ENCODE data around the gene AFF3.

- TF ChIP-seq, protein P1, sequence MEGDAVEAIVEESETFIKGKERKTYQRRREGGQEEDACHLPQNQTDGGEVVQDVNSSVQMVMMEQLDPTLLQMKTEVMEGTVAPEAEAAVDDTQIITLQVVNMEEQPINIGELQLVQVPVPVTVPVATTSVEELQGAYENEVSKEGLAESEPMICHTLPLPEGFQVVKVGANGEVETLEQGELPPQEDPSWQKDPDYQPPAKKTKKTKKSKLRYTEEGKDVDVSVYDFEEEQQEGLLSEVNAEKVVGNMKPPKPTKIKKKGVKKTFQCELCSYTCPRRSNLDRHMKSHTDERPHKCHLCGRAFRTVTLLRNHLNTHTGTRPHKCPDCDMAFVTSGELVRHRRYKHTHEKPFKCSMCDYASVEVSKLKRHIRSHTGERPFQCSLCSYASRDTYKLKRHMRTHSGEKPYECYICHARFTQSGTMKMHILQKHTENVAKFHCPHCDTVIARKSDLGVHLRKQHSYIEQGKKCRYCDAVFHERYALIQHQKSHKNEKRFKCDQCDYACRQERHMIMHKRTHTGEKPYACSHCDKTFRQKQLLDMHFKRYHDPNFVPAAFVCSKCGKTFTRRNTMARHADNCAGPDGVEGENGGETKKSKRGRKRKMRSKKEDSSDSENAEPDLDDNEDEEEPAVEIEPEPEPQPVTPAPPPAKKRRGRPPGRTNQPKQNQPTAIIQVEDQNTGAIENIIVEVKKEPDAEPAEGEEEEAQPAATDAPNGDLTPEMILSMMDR (IDR thresholded peaks at IDR 0.05) = no peak
- TF ChIP-seq EP300 (IDR thresholded peaks at IDR 0.05) = no peak
- TF ChIP-seq POLR2AphosphoS5 (IDR thresholded peaks at IDR 0.05) = no peak
These were observed 101.0 kb downstream of the AFF3 start for GRCh38 chr2:100041385-100041784.
